T-cell (primary cell): ENCODE measurements around the gene MYH6. TPM values are rescaled to one million over a fixed set of nuclear protein-coding genes. Genes with fewer than 3 reads are reported as not detected.
A peak's percentile ranks its signal among the peaks of the same experiment; 100 is the strongest.

Experiments
- ATAC-seq, 4 experiments: fragments of 200-7000 bp in 3 of 4; fragments of 150-1000 bp in 1 of 4; cut with Tn5 transposase; replicated peaks in 1 of 4; 1 replicate in 3 of 4; 2 replicates in 1 of 4; pipeline ENCODE4 v1.10.0; 2021; ENCODE audit warnings: moderate library complexity in 3 of 4, mild to moderate bottlenecking in 2 of 4, moderate number of reproducible peaks in 1 of 4
- CTCF ChIA-PET, 2 donors: fragments of 300-600 bp; sonication (Branson Sonifier 250); formaldehyde crosslinking; loops; one replicate each; lab custom pipeline; 2022; ENCODE audit warnings: antibody characterized with exemption in 2 of 2; lab: Charles Lee
- POLR2A ChIA-PET, 2 donors: fragments of 300-600 bp; sonication (Branson Sonifier 250); formaldehyde crosslinking; loops; one replicate each; lab custom pipeline; 2022; ENCODE audit warnings: antibody characterized with exemption in 2 of 2; lab: Charles Lee
- DNase-seq, 35 experiments: peaks; one replicate each; pipeline versions ENCODE4 v3.0.0 to v3.0.0-alpha.2; 2013 to 2023
- H3K27ac ChIP-seq: one replicate; pipeline ENCODE4 v1.5.1; 2013; ENCODE audit warnings: low read length
- H3K27me3 ChIP-seq, 2 experiments: replicated peaks in 1 of 2; 1 replicate in 1 of 2; 2 replicates in 1 of 2; pipeline versions ENCODE4 v1.6.1 to v1.7.0; 2013; ENCODE audit warnings: low read length in 1 of 2, mixed read lengths in 1 of 2; ENCODE audit not compliant: control insufficient read depth in 2 of 2, insufficient read depth in 2 of 2; ENCODE audit errors: extremely low read depth in 1 of 2
- H3K36me3 ChIP-seq, 2 donors: 1 replicate in 1 of 2; 2 replicates in 1 of 2; pipeline versions ENCODE4 v1.6.1 to v1.7.0; 2013; ENCODE audit warnings: low read length in 1 of 2; ENCODE audit not compliant: control insufficient read depth in 2 of 2, insufficient read depth in 1 of 2; ENCODE audit errors: extremely low read depth in 1 of 2
- H3K4me1 ChIP-seq, 2 experiments: 1 replicate in 1 of 2; 2 replicates in 1 of 2; pipeline versions ENCODE4 v1.6.1 to v1.7.0; 2013; ENCODE audit warnings: low read length in 2 of 2, mixed read lengths in 1 of 2; ENCODE audit not compliant: insufficient read depth in 2 of 2, control insufficient read depth in 1 of 2; ENCODE audit errors: extremely low read depth in 1 of 2
- H3K4me3 ChIP-seq, 2 donors: 1 replicate in 1 of 2; 2 replicates in 1 of 2; pipeline versions ENCODE4 v1.5.1 to v1.7.0; 2013; ENCODE audit warnings: mild to moderate bottlenecking in 2 of 2, low read length in 1 of 2, moderate library complexity in 1 of 2; ENCODE audit not compliant: control insufficient read depth in 1 of 2; ENCODE audit errors: extremely low read depth in 1 of 2
- H3K9me3 ChIP-seq: 2 replicates; pipeline ENCODE4 v1.7.0; 2013
- H3K27ac Mint-ChIP-seq, 2 donors: one replicate each; pipeline ENCODE4 v1.8.0; 2020 to 2021; ENCODE audit warnings: mild to moderate bottlenecking in 2 of 2, mixed read lengths in 2 of 2
- H3K27me3 Mint-ChIP-seq, 2 donors: one replicate each; pipeline ENCODE4 v1.8.0; 2021 to 2022; ENCODE audit warnings: mixed read lengths in 2 of 2
- H3K36me3 Mint-ChIP-seq: one replicate; pipeline ENCODE4 v1.8.0; 2021; ENCODE audit warnings: mixed read lengths
- H3K4me1 Mint-ChIP-seq, 3 donors: one replicate each; pipeline ENCODE4 v1.8.0; 2020 to 2022; ENCODE audit warnings: mixed read lengths in 3 of 3, mild to moderate bottlenecking in 1 of 3
- H3K4me3 Mint-ChIP-seq, 3 donors: one replicate each; pipeline ENCODE4 v1.8.0; 2020 to 2022; ENCODE audit warnings: mild to moderate bottlenecking in 3 of 3, mixed read lengths in 3 of 3, moderate library complexity in 3 of 3
- H3K9me3 Mint-ChIP-seq, 3 donors: one replicate each; pipeline ENCODE4 v1.8.0; 2020 to 2022; ENCODE audit warnings: mixed read lengths in 3 of 3
- WGBS: methylation state at CpG from one replicate; pipeline ENCODE4 v1.1.5; 2013; ENCODE audit warnings: missing lambda C conversion rate; ENCODE audit not compliant: insufficient coverage; 5-methylcytosine and 5-hydroxymethylcytosine counted together
- total RNA-seq, 35 experiments: library from RNA in 6 of 35; stranded (reverse) in 6 of 35; fragments of 120-200 nt in 1 of 35; gene quantifications; one replicate each; pipeline versions ENCODE4 v1.2.1 to v1.2.4 and lab custom pipeline; 2013 to 2026

MYH6 gene
- total RNA-seq, 5 donors from 2014 or later (not counting 1 experiment from before 2014, with no cell fraction given): not detected

GRCh38 chr14:23447361-23448350 is 39.6 kb upstream of the MYH6 start:
- Histone ChIP-seq H3K27ac (no peak overlapping the region), H3K36me3 (no peaks in the 10 kb centered on the region), H3K27me3 (peaks cover 0 to 12% of the 10 kb centered on the region in 2 experiments), H3K4me1 (no peaks in the 10 kb centered on the region), H3K9me3 (no peaks in the 10 kb centered on the region), H3K4me3 (no peak overlapping the region)
- ATAC-seq (no peak), DNase-seq (peak in 1 of 35 experiments; percentile 3)
- POLR2A ChIA-PET: no interaction called here
- H3K4me3 Mint-ChIP-seq: no peak overlapping the region
- peaks cover 13 to 22% of the 10 kb centered on the region in 2 donors for H3K27me3 Mint-ChIP-seq
- no peaks in the 10 kb centered on the region for H3K36me3 Mint-ChIP-seq
- no peaks in the 10 kb centered on the region for H3K9me3 Mint-ChIP-seq
- WGBS: 77% methylated on average over 3 of the region's 7 CpGs
- peaks cover 0 to 2% (median 0%) of the 10 kb centered on the region in 3 donors for H3K4me1 Mint-ChIP-seq
- H3K27ac Mint-ChIP-seq: no peak overlapping the region
- CTCF ChIA-PET: interaction anchor here in 1 of 2 donors (0.7 kb wide), 1 partner anchor 90 kb away, joined by 3 read pairs; no protein-coding TSS in a partner anchor

GRCh38 chr14:23446291-23446851 is 38.3 kb upstream of the MYH6 start:
- H3K4me1 Mint-ChIP-seq: peaks cover 0 to 2% (median 0%) of the 10 kb centered on the region in 3 donors
- H3K9me3 Mint-ChIP-seq: no peaks in the 10 kb centered on the region
- H3K27ac ChIP-seq: no peak overlapping the region
- H3K4me3 ChIP-seq: no peak overlapping the region
- 87% methylated on average over 3 of the region's 4 CpGs for whole genome bisulfite sequencing
- no peaks in the 10 kb centered on the region for H3K36me3 Mint-ChIP-seq
- peaks cover 0 to 18% of the 10 kb centered on the region in 2 experiments for H3K27me3 ChIP-seq
- H3K4me3 Mint-ChIP-seq: no peak overlapping the region
- ATAC-seq: no peak
- peaks cover 17 to 27% of the 10 kb centered on the region in 2 donors for H3K27me3 Mint-ChIP-seq
- no peaks in the 10 kb centered on the region for H3K4me1 ChIP-seq
- CTCF ChIA-PET: interaction anchor here in 1 of 2 donors (0.7 kb wide), 1 partner anchor 31 kb away, joined by 7 read pairs; no protein-coding TSS in a partner anchor
- H3K27ac Mint-ChIP-seq: no peak overlapping the region
- no peak for DNase-seq
- no peaks in the 10 kb centered on the region for H3K36me3 ChIP-seq
- H3K9me3 ChIP-seq: no peaks in the 10 kb centered on the region
- POLR2A ChIA-PET: no interaction called here

- POLR2A ChIA-PET: no interaction called here
- Mint-ChIP-seq H3K36me3 (no peaks in the 10 kb centered on the region), H3K4me3 (no peak overlapping the region), H3K27me3 (peaks cover 13 to 21% of the 10 kb centered on the region in 2 donors), H3K9me3 (no peaks in the 10 kb centered on the region), H3K27ac (no peak overlapping the region), H3K4me1 (peaks cover 0 to 2% (median 0%) of the 10 kb centered on the region in 3 donors)
- Histone ChIP-seq H3K4me3 (no peak overlapping the region), H3K36me3 (no peaks in the 10 kb centered on the region), H3K27ac (no peak overlapping the region), H3K27me3 (peaks cover 0 to 19% of the 10 kb centered on the region in 2 experiments), H3K9me3 (no peaks in the 10 kb centered on the region), H3K4me1 (no peaks in the 10 kb centered on the region)
- DNase-seq: no peak
- CTCF ChIA-PET: interaction anchor here in 1 of 2 donors (0.7 kb wide), 1 partner anchor 32 kb away, joined by 7 read pairs; no protein-coding TSS in a partner anchor
- no peak for ATAC-seq
- 40% methylated on average over 1 of the region's 4 CpGs for WGBS
Observed at GRCh38 chr14:23445773-23446172, 37.7 kb upstream of the MYH6 start.

- Histone ChIP-seq H3K4me1 (no peaks in the 10 kb centered on the region), H3K27me3 (peaks cover 0 to 14% of the 10 kb centered on the region in 2 experiments), H3K36me3 (no peaks in the 10 kb centered on the region), H3K4me3 (no peak overlapping the region), H3K27ac (no peak overlapping the region), H3K9me3 (no peaks in the 10 kb centered on the region)
- peaks cover 16 to 18% of the 10 kb centered on the region in 2 donors for H3K27me3 Mint-ChIP-seq
- H3K9me3 Mint-ChIP-seq: no peaks in the 10 kb centered on the region
- H3K4me1 Mint-ChIP-seq: peaks cover 0 to 2% (median 0%) of the 10 kb centered on the region in 3 donors
- no peak overlapping the region for H3K27ac Mint-ChIP-seq
- no peaks in the 10 kb centered on the region for H3K36me3 Mint-ChIP-seq
- ChIA-PET POLR2A (no interaction called here), CTCF (no interaction called here)
- DNase-seq: no peak
- WGBS: no CpG with 5 or more reads among the region's 1 CpG
- no peak overlapping the region for H3K4me3 Mint-ChIP-seq
- no peak for ATAC-seq
Observed at GRCh38 chr14:23444314-23444713, 36.2 kb upstream of the MYH6 start.

GRCh38 chr14:23443881-23444280 is 35.8 kb upstream of the MYH6 start:
- no peak overlapping the region for H3K4me3 ChIP-seq
- Mint-ChIP-seq H3K27ac (no peak overlapping the region), H3K9me3 (no peaks in the 10 kb centered on the region), H3K4me3 (no peak overlapping the region), H3K4me1 (peaks cover 0 to 2% (median 0%) of the 10 kb centered on the region in 3 donors), H3K27me3 (peaks cover 15 to 18% of the 10 kb centered on the region in 2 donors), H3K36me3 (no peaks in the 10 kb centered on the region)
- no peaks in the 10 kb centered on the region for H3K9me3 ChIP-seq
- no peak for DNase-seq
- H3K27ac ChIP-seq: no peak overlapping the region
- WGBS: 72% methylated on average over 3 of the region's 6 CpGs
- H3K4me1 ChIP-seq: no peaks in the 10 kb centered on the region
- no peaks in the 10 kb centered on the region for H3K36me3 ChIP-seq
- CTCF ChIA-PET: no interaction called here
- POLR2A ChIA-PET: interaction anchor here in 1 of 2 donors (0.6 kb wide), 1 partner anchor 265 kb away, joined by 10 read pairs; no protein-coding TSS in a partner anchor
- no peak for ATAC-seq
- H3K27me3 ChIP-seq: peaks cover 0 to 12% of the 10 kb centered on the region in 2 experiments

GRCh38 chr14:23443411-23443812 is 35.3 kb upstream of the MYH6 start:
- Mint-ChIP-seq H3K4me3 (no peak overlapping the region), H3K27ac (no peak overlapping the region), H3K36me3 (no peaks in the 10 kb centered on the region), H3K4me1 (peaks cover 0 to 2% (median 0%) of the 10 kb centered on the region in 3 donors), H3K27me3 (peaks cover 15 to 18% of the 10 kb centered on the region in 2 donors), H3K9me3 (no peaks in the 10 kb centered on the region)
- no peak overlapping the region for H3K27ac ChIP-seq
- POLR2A ChIA-PET: interaction anchor here in 1 of 2 donors (0.6 kb wide), 1 partner anchor 265 kb away, joined by 10 read pairs; no protein-coding TSS in a partner anchor
- H3K4me1 ChIP-seq: no peaks in the 10 kb centered on the region
- H3K9me3 ChIP-seq: no peaks in the 10 kb centered on the region
- 83% methylated on average over 4 of the region's 11 CpGs for WGBS
- ATAC-seq: no peak
- H3K27me3 ChIP-seq: peaks cover 0 to 12% of the 10 kb centered on the region in 2 experiments
- no peak overlapping the region for H3K4me3 ChIP-seq
- H3K36me3 ChIP-seq: no peaks in the 10 kb centered on the region
- no peak for DNase-seq
- CTCF ChIA-PET: no interaction called here
